GM19099 (cell line): ENCODE data around the gene ORM1.
"Not testable (repeated sequence)": the region's sequence is repeated elsewhere in the genome, so short reads cannot be mapped to it uniquely, and the experiment has no call there.

Source experiments
- POLR2A ChIP-seq: IDR thresholded peaks from 3 replicates; pipeline ENCODE4 v1.6.1; 2011; ENCODE audit warnings: low read depth; ENCODE audit not compliant: insufficient read length; ENCODE audit errors: extremely low read depth

The ORM1 gene

DNA sequence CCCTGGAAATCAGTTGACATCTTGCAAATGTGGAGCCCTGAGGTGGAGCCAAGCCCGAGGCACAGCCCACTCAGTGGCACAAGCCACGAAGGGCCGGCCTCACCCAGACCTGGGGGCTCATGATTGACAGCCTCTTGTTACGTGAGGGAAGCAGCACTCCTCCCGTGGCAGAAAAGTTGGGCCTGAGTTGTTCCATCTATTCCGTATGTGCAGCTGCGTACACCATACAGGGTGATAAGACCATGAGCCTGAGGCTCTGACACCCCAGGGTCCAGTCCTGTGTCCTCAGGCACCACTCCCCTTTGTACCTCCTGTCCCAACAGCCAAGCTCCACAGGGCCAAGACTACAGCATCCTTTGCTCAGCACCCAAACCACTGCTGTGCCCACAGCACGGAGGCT is 4.9 kb downstream of the ORM1 start:
- TF ChIP-seq POLR2A: no peak

DNA sequence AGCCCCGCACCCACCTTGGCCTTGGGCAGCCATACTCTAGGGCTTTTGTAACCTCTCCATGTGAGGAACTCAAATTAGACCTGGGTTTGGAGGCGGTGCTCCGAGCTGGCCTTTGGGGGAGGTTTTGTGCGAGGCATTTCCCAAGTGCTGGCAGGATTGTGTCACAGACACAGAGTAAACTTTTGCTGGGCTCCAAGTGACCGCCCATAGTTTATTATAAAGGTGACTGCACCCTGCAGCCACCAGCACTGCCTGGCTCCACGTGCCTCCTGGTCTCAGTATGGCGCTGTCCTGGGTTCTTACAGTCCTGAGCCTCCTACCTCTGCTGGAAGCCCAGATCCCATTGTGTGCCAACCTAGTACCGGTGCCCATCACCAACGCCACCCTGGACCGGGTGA is 6.7 kb downstream of the ORM1 start, which contains the start of gene ORM2:
TSS of gene ORM2 (plus strand) at position 245 of the 398 bp plus-strand sequence. CDS start at position 281, 36 bp downstream.
- TF ChIP-seq POLR2A: not testable (repeated sequence)

DNA sequence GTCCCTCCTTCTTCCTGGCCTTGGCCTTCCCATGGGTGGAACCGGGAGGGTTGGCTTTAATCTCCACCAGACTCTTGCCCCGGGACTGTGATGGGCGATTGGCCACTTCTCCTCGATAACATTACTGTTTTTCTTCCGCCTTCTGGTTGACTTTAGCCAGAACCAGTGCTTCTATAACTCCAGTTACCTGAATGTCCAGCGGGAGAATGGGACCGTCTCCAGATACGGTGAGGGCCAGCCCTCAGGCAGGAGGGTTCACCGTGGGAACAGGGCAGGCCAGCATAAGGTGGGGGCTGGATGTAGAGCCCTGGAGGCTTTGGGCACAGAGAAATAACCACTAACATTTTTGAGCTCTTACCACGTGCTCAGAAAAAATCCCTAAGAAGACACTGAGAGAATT is 7.7 kb downstream of the ORM1 start:
- TF ChIP-seq POLR2A: no peak

DNA sequence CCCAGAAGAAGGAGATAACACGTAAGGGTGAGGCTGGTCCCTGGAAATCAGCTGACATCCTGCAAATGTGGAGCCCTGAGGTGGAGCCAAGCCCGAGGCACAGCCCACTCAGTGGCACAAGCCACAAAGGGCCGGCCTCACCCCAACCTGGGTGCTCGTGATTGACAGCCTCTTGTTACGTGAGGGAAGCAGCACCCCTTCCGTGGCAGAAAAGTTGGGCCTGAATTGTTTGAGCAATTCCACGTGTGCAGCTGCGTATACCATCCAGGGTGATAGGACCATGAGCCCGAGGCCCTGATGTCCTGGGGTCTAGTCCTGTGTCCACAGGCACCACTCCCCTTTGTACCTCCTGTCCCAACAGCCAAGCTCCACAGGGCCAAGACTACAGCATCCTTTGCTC is 11.6 kb downstream of the ORM1 start:
- no peak for TF ChIP-seq POLR2A

DNA sequence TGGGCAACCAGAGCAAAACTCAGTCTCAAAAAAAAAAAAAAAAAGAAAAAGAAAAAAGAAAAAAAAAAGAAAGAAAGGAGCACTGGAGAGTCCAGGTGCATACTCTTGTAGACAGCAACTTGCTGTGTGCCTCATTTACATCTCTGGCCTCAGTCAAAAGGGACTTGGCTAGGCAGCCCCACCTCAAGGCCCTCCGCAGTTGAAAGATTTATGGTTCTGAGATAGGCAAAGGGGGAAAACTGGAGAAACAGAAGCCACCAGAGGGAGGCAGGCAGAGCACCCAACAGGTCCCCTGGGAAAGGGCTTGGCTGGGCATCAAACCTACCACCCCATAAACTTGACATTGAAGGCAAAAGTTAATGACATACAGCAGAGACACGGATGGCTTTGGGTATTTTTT is 12.8 kb downstream of the ORM1 start:
- TF ChIP-seq POLR2A: no peak

DNA sequence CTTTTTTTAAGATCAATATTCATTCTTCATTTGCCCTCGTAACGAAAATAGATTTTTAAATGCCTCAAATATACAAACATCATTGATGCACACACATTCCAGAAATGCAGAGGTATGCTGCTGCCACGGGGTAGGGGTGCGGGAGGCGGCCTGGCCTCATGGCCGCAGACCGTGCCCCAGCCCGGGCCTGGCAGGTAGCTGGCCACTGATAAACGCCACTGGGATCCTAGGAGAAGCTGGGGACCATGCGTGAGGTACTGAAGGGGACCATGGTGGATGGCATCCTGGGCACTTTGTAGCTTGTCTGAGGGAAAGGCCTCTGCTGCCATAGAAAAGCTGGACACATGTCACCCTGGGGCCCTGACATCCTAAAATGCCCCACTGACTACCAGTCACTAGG is 13.3 kb downstream of the ORM1 start:
- TF ChIP-seq POLR2A: no peak

GRCh38 chr9:114336699-114337395 is 13.9 kb downstream of the ORM1 start:
- TF ChIP-seq POLR2A: no peak

- TF ChIP-seq POLR2A: no peak
Observed at GRCh38 chr9:114338187-114338586, 15.3 kb downstream of the ORM1 start.

DNA sequence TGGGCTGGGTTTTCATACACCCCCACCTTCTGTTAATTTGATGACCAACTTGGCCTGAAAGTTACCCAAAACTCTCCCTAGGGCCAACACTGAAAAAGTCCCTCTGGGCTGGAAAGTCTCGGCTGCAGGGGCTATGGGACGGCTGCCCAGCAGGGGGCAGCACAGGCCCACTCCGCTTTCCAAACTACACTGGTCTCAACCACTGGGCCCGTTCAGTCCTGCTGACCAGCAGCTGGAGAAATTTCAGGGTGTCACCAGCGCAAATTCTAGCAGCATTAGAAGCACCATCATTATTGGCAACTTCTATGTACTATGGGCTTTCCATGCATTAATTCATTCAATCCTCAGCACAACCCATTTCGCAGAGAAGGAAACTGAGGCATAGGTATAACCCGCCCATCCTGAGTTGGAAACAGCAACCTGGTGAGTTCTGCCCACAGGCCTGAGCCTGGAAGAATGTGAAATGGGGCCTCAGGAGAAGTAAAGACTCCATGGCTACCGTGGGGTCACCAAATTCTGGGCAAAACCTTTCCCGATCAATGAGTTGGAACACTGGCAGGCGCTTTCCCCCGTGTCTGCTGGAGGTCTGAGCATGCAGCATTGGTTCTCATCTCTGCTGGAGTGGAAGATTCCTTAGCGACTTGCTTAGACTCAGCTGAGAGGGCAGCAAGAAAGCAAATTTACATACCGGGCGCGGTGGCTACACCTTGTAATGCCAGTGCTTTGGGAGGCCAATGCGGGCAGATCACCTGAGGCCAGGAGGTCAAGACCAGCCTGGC is 16.4 kb downstream of the ORM1 start:
- TF ChIP-seq POLR2A: no peak

- no peak for TF ChIP-seq POLR2A
Observed at GRCh38 chr9:114341152-114341830, 18.4 kb downstream of the ORM1 start.

- TF ChIP-seq POLR2A: no peak
Observed at GRCh38 chr9:114341991-114342390, 19.1 kb downstream of the ORM1 start.

DNA sequence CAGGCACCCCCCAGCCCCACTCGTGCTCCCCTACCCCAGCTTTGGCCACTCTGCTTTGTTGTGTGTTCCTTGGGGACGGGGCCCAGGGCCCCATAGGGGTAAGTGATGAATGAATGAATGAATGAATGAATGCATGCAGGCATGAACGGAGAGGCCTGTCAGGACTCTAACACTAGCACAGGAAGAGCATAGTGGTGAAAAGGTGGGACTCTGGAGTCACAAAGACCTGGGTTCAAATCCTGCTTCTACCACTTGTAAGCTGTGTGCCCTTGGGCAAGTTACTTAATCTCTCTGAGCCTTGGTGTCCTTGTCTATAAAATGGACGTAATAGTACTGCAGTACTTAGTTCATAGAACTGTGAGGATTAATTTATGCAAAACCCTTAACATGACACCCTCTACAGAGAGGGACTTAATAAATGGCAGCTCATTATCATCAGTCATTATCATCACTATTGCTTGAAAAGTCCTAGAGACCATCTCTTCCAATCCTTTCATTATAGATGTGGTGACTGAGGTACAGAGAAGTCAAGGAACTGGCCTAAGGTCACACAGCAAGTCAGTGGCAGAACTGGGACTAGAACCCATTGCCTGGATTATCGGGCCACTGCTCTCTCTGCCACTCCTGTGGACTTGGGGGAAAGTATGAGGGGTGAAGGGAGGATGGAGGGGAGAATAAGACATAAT is 20.0 kb downstream of the ORM1 start:
- no peak for TF ChIP-seq POLR2A

GRCh38 chr9:114343471-114344187 is 20.7 kb downstream of the ORM1 start:
- no peak for TF ChIP-seq POLR2A

GRCh38 chr9:114344188-114344566 is 21.3 kb downstream of the ORM1 start:
- TF ChIP-seq POLR2A: no peak
